ENCODE results near the gene SUGP1.
A peak's percentile ranks its signal among the peaks of the same experiment; 100 is the strongest.

SUGP1 gene

GRCh38 chr19:19319732-19320360, 463 bp downstream of the SUGP1 start:
- DNase-seq (ENCODE audit: low read depth in 2 of 2) = no peak
- TF ChIP-seq CTCF (IDR thresholded peaks at IDR 0.05; ENCODE audit: low read depth, low read length) = no peak
- H3K4me3 ChIP-seq (replicated peaks in 1 of 2; ENCODE audit: low read depth in 2 of 2, low read length in 2 of 2) = peak overlapping the region; percentile 81 to 100

- no peak overlapping the region for H3K4me3 ChIP-seq (replicated peaks in 1 of 2; ENCODE audit: low read depth in 2 of 2, low read length in 2 of 2)
- no peak for DNase-seq (ENCODE audit: low read depth in 2 of 2)
- TF ChIP-seq CTCF (IDR thresholded peaks at IDR 0.05; ENCODE audit: low read depth, low read length) = no peak
These were observed 4.2 kb downstream of the SUGP1 start for GRCh38 chr19:19316082-19316481.

GRCh38 chr19:19315444-19315843, 4.9 kb downstream of the SUGP1 start:
- TF ChIP-seq CTCF (IDR thresholded peaks at IDR 0.05; ENCODE audit: low read depth, low read length) = no peak

GRCh38 chr19:19308373-19308772, 11.9 kb downstream of the SUGP1 start:
- no peak overlapping the region for H3K4me3 ChIP-seq (replicated peaks in 1 of 2; ENCODE audit: low read depth in 2 of 2, low read length in 2 of 2)
- DNase-seq (ENCODE audit: low read depth in 2 of 2) = no peak
- TF ChIP-seq CTCF (IDR thresholded peaks at IDR 0.05; ENCODE audit: low read depth, low read length) = no peak

More at GRCh38 chr19:19315444-19315843, 4.9 kb downstream of the SUGP1 start:
- H3K4me3 ChIP-seq (replicated peaks in 1 of 2; ENCODE audit: low read depth in 2 of 2, low read length in 2 of 2) = no peak overlapping the region
- DNase-seq (ENCODE audit: low read depth in 2 of 2) = no peak

GRCh38 chr19:19306191-19306590, 14.1 kb downstream of the SUGP1 start:
- no peak overlapping the region for H3K4me3 ChIP-seq (replicated peaks in 1 of 2; ENCODE audit: low read depth in 2 of 2, low read length in 2 of 2)
- no peak for TF ChIP-seq CTCF (IDR thresholded peaks at IDR 0.05; ENCODE audit: low read depth, low read length)
- no peak for DNase-seq (ENCODE audit: low read depth in 2 of 2)

- no peak for TF ChIP-seq CTCF (IDR thresholded peaks at IDR 0.05; ENCODE audit: low read depth, low read length)
- H3K4me3 ChIP-seq (replicated peaks in 1 of 2; ENCODE audit: low read depth in 2 of 2, low read length in 2 of 2) = no peak overlapping the region
- no peak for DNase-seq (ENCODE audit: low read depth in 2 of 2)
These were observed 14.6 kb downstream of the SUGP1 start for GRCh38 chr19:19305696-19306095.

- no peak for TF ChIP-seq CTCF (IDR thresholded peaks at IDR 0.05; ENCODE audit: low read depth, low read length)
- no peak overlapping the region for H3K4me3 ChIP-seq (replicated peaks in 1 of 2; ENCODE audit: low read depth in 2 of 2, low read length in 2 of 2)
- DNase-seq (ENCODE audit: low read depth in 2 of 2) = no peak
These were observed 15.2 kb downstream of the SUGP1 start for GRCh38 chr19:19305066-19305465.
